Large intestine (tissue), 3 donors: Measurements from ENCODE around the gene CD70. TPM values are rescaled to one million over a fixed set of nuclear protein-coding genes. Genes with fewer than 3 reads are reported as not detected.
"Not testable (repeated sequence)": the region's sequence is repeated elsewhere in the genome, so short reads cannot be mapped to it uniquely, and the experiment has no call there.

Experiments used
- DNase-seq, 2 donors: peaks; one replicate each; pipeline versions ENCODE4 v3.0.0 to v3.0.0-alpha.2; 2013
- H3K27ac ChIP-seq: one replicate; pipeline ENCODE4 v1.5.1; 2013; ENCODE audit warnings: low read length
- H3K27me3 ChIP-seq: 2 replicates; pipeline ENCODE4 v1.6.1; 2013; ENCODE audit warnings: low read length; ENCODE audit not compliant: control insufficient read depth, insufficient read depth
- H3K36me3 ChIP-seq: 2 replicates; pipeline ENCODE4 v1.6.1; 2013; ENCODE audit warnings: low read length; ENCODE audit not compliant: control insufficient read depth, insufficient read depth
- H3K4me1 ChIP-seq: one replicate; pipeline ENCODE4 v1.6.1; 2013; ENCODE audit warnings: low read length; ENCODE audit not compliant: control insufficient read depth, insufficient read depth
- H3K4me3 ChIP-seq: one replicate; pipeline ENCODE4 v1.5.1; 2013; ENCODE audit warnings: low read length
- H3K9me3 ChIP-seq: one replicate; pipeline ENCODE4 v1.6.1; 2013; ENCODE audit warnings: mild to moderate bottlenecking, low read depth, low read length, moderate library complexity; ENCODE audit not compliant: control insufficient read depth
- WGBS: methylation state at CpG from one replicate; pipeline ENCODE4 v1.1.5; 2013; ENCODE audit warnings: low lambda C conversion rate; ENCODE audit not compliant: insufficient coverage; 5-methylcytosine and 5-hydroxymethylcytosine counted together
- polyA plus RNA-seq: library from polyadenylated mRNA; unstranded; fragments of 120-200 nt; gene quantifications from one replicate; pipeline ENCODE4 v1.2.1, GENCODE V29; 2013

Gene CD70
- polyA plus RNA-seq, 1 donor = not detected

- DNase-seq, H3K4me1 ChIP-seq, H3K27ac ChIP-seq, H3K4me3 ChIP-seq, H3K36me3 ChIP-seq, H3K27me3 ChIP-seq, H3K9me3 ChIP-seq: not testable (repeated sequence)
- no CpG with 5 or more reads among the region's 6 CpGs for WGBS
Measured at GRCh38 chr19:6550679-6551078, 40.3 kb downstream of the CD70 start.

GRCh38 chr19:6543866-6544347 is 47.0 kb downstream of the CD70 start:
- no peak overlapping the region for H3K4me3 ChIP-seq
- WGBS = no CpG with 5 or more reads among the region's 11 CpGs
- DNase-seq = no peak

GRCh38 chr19:6540918-6541689 is 49.8 kb downstream of the CD70 start:
- Histone ChIP-seq H3K4me1 (no peaks in the 10 kb centered on the region), H3K4me3 (no peak overlapping the region), H3K9me3 (no peaks in the 10 kb centered on the region), H3K27ac (no peak overlapping the region), H3K27me3 (no peaks in the 10 kb centered on the region), H3K36me3 (no peaks in the 10 kb centered on the region)
- no peak for DNase-seq
- WGBS = 80% methylated on average over 1 of the region's 13 CpGs

More at GRCh38 chr19:6543866-6544347, 47.0 kb downstream of the CD70 start:
- Histone ChIP-seq H3K4me1 (no peaks in the 10 kb centered on the region), H3K27me3 (no peaks in the 10 kb centered on the region), H3K27ac (no peak overlapping the region), H3K9me3 (no peaks in the 10 kb centered on the region), H3K36me3 (no peaks in the 10 kb centered on the region)

- WGBS = no CpG with 5 or more reads among the region's 6 CpGs
- Histone ChIP-seq H3K4me1 (peaks cover 3% of the 10 kb centered on the region), H3K27me3 (peaks cover 9% of the 10 kb centered on the region), H3K27ac (no peak overlapping the region), H3K9me3 (peaks cover 4% of the 10 kb centered on the region), H3K36me3 (no peaks in the 10 kb centered on the region), H3K4me3 (no peak overlapping the region)
- no peak for DNase-seq
Measured at GRCh38 chr19:6539514-6539913, 51.4 kb downstream of the CD70 start.

Other genes with a start within 250 kb of the CD70 start
- 49.3 TPM for gene CLPP, start 229.6 kb downstream of the CD70 start, polyA plus RNA-seq
- 97.9 TPM for gene ALKBH7, start 218.4 kb downstream of the CD70 start, polyA plus RNA-seq
- 2.5 TPM for gene PSPN, start 215.2 kb downstream of the CD70 start, polyA plus RNA-seq
- gene GTF2F1, start 198.0 kb downstream of the CD70 start, polyA plus RNA-seq = 99.4 TPM
- 238 TPM for gene KHSRP, start 166.3 kb downstream of the CD70 start, polyA plus RNA-seq
- 0.36 TPM for gene SLC25A41, start 157.4 kb downstream of the CD70 start, polyA plus RNA-seq
- 27.9 TPM for gene SLC25A23, start 131.4 kb downstream of the CD70 start, polyA plus RNA-seq
- 41.7 TPM for gene CRB3, start 126.9 kb downstream of the CD70 start, polyA plus RNA-seq
- 40.4 TPM for gene DENND1C, start 109.4 kb downstream of the CD70 start, polyA plus RNA-seq
- gene TUBB4A, start 88.8 kb downstream of the CD70 start, polyA plus RNA-seq = 7.3 TPM
- 0.19 TPM for gene TNFSF9, start 60.1 kb downstream of the CD70 start, polyA plus RNA-seq
- gene TNFSF14, start 79.0 kb upstream of the CD70 start, polyA plus RNA-seq = 1.1 TPM
- gene C3, start 129.5 kb upstream of the CD70 start, polyA plus RNA-seq = 79.1 TPM
- 56.4 TPM for gene GPR108, start 146.4 kb upstream of the CD70 start, polyA plus RNA-seq
- gene TRIP10, start 148.5 kb upstream of the CD70 start, polyA plus RNA-seq = 96.0 TPM
- gene SH2D3A, start 176.3 kb upstream of the CD70 start, polyA plus RNA-seq = 26.3 TPM
- 3.2 TPM for gene VAV1, start 181.6 kb upstream of the CD70 start, polyA plus RNA-seq